Subcutaneous adipose tissue (tissue), 4 donors: ENCODE results near the gene KIF19. TPM values are rescaled to one million over a fixed set of nuclear protein-coding genes. Genes with fewer than 3 reads are reported as not detected.

ENCODE experiments used
- total RNA-seq, 4 donors: library from RNA; depleted of rRNA; stranded (reverse); fragments of >200 nt; gene quantifications; one replicate each; pipeline ENCODE4 v1.1.0, GENCODE V29; 2016
- TF ChIP-seq, protein P1 (sequence below): fragments of 450-650 bp; IDR thresholded peaks from one replicate; pipeline ENCODE4 v1.5.1; 2016; ENCODE audit warnings: low read depth, mild to moderate bottlenecking, control low read depth, antibody characterized with exemption, moderate library complexity

Gene KIF19
- total RNA-seq, 4 donors from 2014 or later = 0.49 to 8.5 (median 0.89) TPM

DNA sequence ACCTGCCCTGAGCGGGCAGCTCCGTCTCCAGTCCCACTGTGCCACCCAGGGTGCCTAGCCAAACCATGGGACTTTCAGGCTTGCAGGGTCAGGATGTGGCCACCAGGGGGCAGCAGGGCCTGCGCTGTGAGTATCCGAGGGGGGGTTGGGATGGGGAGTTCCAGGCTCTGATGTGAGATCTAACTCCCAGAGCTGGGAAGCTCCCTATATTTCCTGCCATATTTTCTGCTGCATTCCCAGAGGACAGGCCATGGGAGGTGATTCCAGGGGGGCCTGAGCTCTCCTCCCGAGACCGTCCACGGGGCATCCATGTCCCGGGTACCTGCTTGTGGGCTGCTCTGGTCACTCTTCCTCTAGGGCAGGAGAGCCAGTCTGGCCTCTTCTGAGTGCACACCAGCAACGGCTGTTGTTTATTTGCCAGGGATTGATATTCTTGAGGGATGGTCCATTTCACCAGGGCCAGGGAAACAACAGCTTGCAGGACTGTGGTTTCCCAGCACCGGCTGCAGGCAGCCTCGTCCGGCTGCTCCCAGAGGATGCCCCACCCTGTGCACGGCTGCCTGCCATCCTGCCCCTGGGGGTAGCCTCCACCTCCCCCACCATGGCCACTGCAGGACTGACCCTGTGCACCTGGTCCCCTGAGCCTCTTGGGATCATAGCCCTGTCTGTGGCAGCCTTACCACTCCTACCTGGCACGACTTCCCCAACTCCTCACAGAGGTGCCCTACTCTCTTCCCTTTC lies 42.5 kb downstream of the KIF19 start:
- TF ChIP-seq, protein P1, sequence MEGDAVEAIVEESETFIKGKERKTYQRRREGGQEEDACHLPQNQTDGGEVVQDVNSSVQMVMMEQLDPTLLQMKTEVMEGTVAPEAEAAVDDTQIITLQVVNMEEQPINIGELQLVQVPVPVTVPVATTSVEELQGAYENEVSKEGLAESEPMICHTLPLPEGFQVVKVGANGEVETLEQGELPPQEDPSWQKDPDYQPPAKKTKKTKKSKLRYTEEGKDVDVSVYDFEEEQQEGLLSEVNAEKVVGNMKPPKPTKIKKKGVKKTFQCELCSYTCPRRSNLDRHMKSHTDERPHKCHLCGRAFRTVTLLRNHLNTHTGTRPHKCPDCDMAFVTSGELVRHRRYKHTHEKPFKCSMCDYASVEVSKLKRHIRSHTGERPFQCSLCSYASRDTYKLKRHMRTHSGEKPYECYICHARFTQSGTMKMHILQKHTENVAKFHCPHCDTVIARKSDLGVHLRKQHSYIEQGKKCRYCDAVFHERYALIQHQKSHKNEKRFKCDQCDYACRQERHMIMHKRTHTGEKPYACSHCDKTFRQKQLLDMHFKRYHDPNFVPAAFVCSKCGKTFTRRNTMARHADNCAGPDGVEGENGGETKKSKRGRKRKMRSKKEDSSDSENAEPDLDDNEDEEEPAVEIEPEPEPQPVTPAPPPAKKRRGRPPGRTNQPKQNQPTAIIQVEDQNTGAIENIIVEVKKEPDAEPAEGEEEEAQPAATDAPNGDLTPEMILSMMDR = no peak

DNA sequence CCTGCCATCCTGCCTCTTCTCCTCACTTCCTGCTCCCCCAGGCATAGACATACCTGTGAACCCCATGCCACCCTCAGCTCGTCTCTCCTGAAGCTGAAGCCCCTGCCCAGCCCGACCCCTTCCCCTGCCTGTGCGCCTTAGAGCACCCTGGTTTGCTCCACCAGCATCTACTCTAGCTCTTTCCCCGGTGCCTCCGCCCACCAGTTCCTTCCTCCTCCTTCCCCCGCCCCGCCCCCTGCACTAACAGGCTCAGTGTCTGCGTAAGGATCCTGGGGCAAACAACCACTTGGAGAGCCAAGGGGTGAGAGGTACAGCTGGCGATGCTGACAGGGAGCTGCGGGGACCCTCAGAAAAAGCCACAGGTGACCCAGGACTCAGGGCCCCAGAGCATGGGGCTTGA lies 43.2 kb downstream of the KIF19 start:
- TF ChIP-seq, protein P1 = no peak

DNA sequence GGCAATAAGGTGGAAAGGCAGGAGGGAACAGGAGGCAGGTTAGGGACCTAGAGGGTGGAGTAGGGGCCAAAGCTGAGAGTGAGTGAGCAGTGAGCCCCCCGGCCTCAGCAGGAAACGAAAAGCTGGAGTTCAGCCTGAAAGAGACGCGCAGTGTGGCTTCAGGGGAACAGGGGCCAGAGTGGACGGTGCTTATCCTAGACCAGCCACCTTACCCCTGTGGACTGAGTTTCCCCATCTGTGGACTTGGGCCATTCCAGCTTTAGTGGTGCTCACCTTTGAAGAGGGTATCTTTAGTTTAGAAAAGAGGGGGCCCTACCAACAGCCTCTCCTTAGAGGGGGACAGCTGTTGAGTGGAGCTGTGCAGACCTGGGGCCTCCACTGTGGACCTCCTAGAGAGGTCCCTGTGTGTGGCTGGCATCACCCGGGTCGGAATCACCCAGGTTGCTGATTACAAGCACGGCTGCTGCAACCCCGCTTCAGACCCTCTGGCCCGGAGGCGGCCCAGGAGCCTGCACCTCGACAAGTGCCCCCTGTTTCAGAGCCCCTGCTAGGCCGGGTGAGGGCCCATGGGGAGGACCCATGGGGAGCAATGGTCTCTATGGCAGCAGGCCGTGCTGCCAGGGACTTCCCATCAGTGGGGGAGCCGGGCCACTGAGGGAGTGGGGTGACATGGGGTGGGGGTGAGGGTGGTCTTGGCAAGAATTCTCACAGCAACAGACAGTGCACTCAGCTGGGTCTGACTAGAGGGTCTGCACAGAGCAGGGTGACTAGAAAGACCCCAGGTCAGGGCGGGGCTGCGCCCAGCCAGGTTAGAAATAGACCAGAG lies 43.9 kb downstream of the KIF19 start:
- TF ChIP-seq, protein P1 = no peak

GRCh38 chr17:74371653-74372147 lies 45.7 kb downstream of the KIF19 start:
- TF ChIP-seq, protein P1 = no peak

DNA sequence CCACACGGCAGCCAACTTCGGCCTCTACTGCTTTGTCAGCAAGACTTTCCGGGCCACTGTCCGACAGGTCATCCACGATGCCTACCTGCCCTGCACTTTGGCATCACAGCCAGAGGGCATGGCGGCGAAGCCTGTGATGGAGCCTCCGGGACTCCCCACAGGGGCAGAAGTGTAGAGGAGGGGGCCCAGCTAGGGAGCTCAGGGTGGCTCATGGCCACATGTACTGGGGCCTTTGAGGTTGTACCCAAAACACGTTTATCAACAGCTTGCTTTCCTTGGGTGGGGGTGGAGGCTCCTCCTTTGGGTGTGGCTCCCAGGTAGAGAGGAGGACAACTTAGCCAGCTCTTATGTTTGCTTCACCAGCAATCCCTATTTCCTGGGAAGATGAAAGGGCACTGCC lies 46.4 kb downstream of the KIF19 start:
- TF ChIP-seq, protein P1 = no peak

DNA sequence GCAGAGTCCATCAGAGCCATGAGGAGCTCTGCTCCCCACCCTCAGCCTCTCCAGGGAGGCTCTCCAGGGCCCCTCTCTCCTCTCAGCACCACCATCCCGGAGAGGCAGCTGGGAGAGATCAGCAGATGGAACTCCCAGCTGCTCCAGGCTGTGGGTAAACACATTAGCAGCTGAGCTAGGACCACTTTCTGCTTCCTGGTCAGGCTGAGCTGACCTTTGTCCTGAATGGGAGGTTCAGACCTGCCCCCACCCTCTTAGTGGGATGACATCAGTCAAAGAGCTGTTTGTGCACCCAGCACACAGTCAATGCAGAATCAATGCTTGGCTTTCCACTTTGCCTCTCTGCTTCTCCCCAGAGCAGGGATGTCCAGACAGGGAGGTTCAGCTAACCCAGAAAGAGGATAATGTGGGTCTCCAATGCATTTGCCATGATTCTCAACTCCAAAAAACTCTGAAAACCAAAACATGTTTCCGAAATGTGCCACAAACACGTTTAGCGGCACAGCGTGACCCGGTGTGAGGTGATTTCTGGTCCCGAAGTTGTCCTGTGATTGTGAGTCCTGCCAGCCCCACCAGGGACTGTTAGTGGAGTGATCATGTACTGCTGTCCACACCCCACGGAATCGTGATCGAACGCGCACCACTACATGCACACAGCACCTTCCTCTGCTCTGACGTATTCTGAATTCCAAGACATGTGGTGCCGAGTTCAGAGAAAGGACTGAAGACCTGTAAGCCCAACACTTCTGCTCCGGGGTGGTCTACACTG lies 48.0 kb downstream of the KIF19 start:
- TF ChIP-seq, protein P1 = no peak
